ENCODE measurements around the gene NEK11.

DNA sequence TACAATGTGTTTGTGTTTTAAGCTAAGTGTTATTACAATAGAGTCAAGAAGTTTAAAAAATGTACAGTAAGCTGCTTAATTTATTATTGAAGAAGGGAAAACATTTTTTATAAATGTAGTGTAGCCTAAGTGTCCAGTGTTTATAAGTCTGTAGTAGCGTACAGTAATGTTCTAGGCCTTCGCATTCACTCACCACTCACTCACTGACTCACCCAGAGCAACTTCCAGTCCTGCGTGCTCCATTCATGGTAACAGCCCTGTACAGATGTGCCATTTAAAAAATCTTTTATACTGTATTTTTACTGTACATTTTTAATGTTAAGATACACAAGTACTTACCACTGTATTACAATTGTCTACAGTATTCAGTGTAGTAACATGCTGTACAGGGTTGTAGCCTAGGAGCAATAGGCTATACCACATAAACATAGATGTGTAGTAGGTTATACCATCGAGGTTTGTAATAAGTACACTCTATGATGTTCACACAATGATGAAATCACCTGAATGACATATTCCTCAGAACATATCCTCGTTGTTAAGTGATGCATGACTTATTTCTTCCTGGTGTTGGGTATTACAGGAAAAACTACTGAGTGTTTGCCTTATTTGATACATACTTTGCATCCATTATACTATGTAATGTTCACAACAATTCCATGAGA is 198.3 kb downstream of the NEK11 start:
- TF ChIP-seq CTCF (IDR thresholded peaks at IDR 0.05; ENCODE audit: low read length): no peak
- TF ChIP-seq EZH2 (IDR thresholded peaks at IDR 0.05; ENCODE audit: borderline replicate concordance, low read length): no peak

Measured in OCI-LY1 (cell line).